ENCODE results near the gene OSBPL3.

Gene OSBPL3

DNA sequence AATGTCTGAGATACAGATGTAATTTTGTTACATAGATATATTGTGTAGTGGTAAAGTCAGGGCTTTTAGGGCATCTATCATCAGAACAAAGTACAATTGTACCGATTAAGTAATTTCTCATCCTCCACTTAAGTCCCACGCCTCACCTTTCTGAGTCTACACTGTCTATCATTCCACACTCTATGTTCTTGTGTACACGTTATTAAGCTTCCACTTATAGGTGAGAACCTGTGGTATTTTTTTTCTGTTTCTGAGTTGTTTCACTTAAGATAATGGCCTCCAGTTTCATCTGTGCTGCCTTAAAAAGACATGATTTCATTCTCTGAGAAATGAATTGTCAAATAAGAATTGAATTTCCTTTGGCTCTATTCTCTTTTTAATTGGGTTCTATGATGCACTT is 15.5 kb upstream of the OSBPL3 start:
- TF ChIP-seq, protein P1, sequence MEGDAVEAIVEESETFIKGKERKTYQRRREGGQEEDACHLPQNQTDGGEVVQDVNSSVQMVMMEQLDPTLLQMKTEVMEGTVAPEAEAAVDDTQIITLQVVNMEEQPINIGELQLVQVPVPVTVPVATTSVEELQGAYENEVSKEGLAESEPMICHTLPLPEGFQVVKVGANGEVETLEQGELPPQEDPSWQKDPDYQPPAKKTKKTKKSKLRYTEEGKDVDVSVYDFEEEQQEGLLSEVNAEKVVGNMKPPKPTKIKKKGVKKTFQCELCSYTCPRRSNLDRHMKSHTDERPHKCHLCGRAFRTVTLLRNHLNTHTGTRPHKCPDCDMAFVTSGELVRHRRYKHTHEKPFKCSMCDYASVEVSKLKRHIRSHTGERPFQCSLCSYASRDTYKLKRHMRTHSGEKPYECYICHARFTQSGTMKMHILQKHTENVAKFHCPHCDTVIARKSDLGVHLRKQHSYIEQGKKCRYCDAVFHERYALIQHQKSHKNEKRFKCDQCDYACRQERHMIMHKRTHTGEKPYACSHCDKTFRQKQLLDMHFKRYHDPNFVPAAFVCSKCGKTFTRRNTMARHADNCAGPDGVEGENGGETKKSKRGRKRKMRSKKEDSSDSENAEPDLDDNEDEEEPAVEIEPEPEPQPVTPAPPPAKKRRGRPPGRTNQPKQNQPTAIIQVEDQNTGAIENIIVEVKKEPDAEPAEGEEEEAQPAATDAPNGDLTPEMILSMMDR (IDR thresholded peaks at IDR 0.05; ENCODE audit: control insufficient read depth, extremely low read depth, insufficient read depth) = no peak
- H3K4me3 ChIP-seq (ENCODE audit: low read depth, low read length) = no peak overlapping the region
- no peak for DNase-seq (ENCODE audit: low read depth)

DNA sequence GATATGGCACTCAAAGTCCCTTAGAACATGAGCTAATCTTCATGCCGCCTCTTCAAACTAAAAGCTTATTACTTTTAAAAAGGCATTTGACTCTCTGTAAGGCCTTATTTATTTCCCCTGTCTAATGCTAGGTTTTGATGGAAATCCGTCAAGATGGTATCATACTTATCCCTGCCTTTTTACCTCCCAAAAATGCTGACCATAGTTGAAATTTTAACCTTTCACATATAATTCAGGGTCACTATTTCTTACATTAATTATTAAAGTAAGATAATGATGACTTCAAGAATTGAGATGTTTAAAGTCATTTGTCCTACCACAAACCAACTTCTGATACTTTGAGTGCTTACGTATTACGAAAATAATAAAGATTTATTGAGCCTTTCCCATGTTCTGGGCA is 12.3 kb upstream of the OSBPL3 start:
- no peak overlapping the region for H3K4me3 ChIP-seq (ENCODE audit: low read depth, low read length)
- TF ChIP-seq, protein P1 (IDR thresholded peaks at IDR 0.05; ENCODE audit: control insufficient read depth, extremely low read depth, insufficient read depth) = no peak
- no peak for DNase-seq (ENCODE audit: low read depth)

DNA sequence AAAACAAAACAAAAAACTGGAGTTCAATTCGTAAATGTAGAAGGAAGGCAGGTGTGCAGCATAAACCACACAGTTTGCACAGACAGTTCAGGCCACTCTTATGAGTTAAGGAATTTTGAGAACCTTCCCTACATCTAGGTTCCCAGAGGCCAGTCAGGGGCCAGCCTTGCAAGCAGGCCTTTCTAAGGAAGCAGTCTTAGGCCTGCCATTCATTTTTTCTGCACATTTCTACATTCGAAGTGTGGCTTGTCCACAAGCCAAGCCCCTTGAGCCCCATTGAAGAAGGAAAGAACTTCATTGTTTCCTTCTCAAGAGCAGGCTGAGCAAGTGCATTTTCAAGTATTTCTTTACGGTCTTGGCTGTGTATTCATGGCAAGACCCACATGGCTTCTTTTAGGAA is 11.4 kb upstream of the OSBPL3 start:
- DNase-seq (ENCODE audit: low read depth) = no peak
- TF ChIP-seq, protein P1 (IDR thresholded peaks at IDR 0.05; ENCODE audit: control insufficient read depth, extremely low read depth, insufficient read depth) = no peak
- H3K4me3 ChIP-seq (ENCODE audit: low read depth, low read length) = no peak overlapping the region

DNA sequence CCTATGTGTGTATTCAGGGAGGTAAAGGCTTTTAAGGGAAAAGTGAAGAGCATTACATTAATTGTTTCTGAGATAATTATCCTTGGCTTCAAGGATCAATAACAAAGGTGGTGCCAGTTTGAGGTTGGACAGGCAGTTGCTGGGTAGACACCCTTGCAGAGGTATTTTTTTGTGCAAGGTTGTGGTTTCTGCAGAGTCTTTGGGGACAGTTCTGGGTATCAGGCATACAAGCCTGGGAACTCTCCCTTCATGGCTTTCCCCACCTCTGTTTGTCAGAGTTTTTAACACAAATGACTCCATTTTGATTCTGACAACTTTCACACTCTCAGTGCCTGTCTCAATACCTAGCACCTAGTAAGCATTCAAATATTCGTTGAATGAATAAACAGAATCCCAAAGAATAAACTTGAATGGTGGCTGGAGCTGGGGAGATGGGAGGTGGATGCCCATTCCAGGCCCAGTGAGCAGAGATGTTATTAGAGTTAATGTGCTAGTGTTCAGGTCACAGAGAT is 7.4 kb upstream of the OSBPL3 start:
- H3K4me3 ChIP-seq (ENCODE audit: low read depth, low read length) = no peak overlapping the region
- TF ChIP-seq, protein P1 (IDR thresholded peaks at IDR 0.05; ENCODE audit: control insufficient read depth, extremely low read depth, insufficient read depth) = no peak
- DNase-seq (ENCODE audit: low read depth) = no peak

DNA sequence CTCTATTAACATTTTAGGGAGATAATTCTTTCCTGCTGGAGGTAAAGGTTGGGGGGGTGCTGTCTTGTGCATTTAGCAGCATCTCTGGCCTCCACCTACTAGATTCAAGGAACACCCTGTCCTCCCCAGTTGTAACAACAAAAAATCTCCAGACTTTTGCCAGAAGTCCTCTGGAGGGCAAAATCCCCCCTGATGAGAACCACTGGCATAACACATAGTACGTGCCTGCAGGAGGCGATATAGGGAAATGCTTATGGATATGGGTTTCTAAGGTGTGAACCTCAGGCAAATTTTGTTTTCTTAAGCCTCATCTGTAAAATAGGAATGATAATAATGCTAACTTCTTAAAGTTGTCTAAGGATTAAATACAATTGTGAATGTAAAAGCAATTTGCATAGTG is 2.9 kb upstream of the OSBPL3 start:
- DNase-seq (ENCODE audit: low read depth) = no peak
- H3K4me3 ChIP-seq (ENCODE audit: low read depth, low read length) = no peak overlapping the region
- TF ChIP-seq, protein P1 (IDR thresholded peaks at IDR 0.05; ENCODE audit: control insufficient read depth, extremely low read depth, insufficient read depth) = no peak

DNA sequence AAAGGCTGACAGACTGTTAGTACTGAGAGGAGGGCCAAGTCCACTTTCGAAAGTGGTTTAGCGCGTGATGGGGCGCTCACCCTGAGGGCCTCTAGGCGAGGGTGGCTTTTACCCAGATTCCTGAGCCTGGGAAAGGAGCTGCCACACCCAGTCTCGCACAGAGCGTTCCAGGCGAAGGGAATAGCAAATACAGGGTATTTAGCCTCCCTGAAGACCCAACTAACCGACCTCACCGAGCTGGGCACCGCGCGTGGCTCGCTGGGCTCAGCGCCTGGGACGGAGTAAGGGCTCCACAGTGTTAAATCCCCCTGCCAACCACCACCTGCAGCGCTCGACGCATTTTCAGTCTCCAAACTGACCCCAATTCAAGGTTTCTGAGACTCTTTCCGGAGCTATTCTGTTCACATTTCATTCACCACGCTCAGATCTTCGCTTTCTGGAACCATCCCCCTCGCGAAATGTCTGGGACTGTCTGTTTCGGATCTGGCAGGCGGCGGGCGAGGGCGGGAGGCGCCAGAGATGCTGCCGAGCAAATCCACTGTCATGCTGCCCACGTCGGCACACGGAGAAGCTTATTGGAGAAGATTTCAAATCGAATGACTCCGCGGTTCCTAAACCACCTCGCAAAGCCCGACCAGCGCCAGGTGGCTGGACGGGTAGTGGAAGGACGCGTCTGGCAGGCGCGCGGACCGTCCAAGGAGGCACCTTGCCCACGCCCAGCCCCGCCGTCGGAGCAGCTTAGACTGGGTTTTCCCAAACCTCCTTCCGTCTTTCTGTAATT is 1.4 kb upstream of the OSBPL3 start:
- TF ChIP-seq, protein P1 (IDR thresholded peaks at IDR 0.05; ENCODE audit: control insufficient read depth, extremely low read depth, insufficient read depth) = no peak
- peak overlapping the region; percentile 25 for H3K4me3 ChIP-seq (ENCODE audit: low read depth, low read length)

More for the DNA sequence above, 1.4 kb upstream of the OSBPL3 start:
- DNase-seq (ENCODE audit: low read depth) = no peak
